GM12891 (cell line): ENCODE data around the gene MAGI3.
A peak's percentile ranks its signal among the peaks of the same experiment; 100 is the strongest.

Experiments
- DNase-seq: peaks from one replicate; pipeline ENCODE4 v3.0.0; 2011; ENCODE audit warnings: low spot score; ENCODE audit not compliant: insufficient read length
- FAIRE-seq: peaks from 2 replicates; lab custom pipeline; 2011; peaks lifted over from hg19 to GRCh38; lab: Jason Lieb, UNC
- PAX5 ChIP-seq: IDR thresholded peaks from 2 replicates; pipeline ENCODE4 v1.6.1; 2011; ENCODE audit warnings: low read length, moderate library complexity, mild to moderate bottlenecking; ENCODE audit not compliant: insufficient read depth, severe bottlenecking
- POLR2A ChIP-seq: IDR thresholded peaks from 2 replicates; pipeline ENCODE4 v1.6.1; 2011; ENCODE audit warnings: low read depth, low read length, control low read depth
- POLR2AphosphoS5 ChIP-seq: IDR thresholded peaks from 2 replicates; pipeline ENCODE4 v1.6.1; 2011; ENCODE audit warnings: low read depth, low read length, control low read depth
- POU2F2 ChIP-seq: IDR thresholded peaks from 2 replicates; pipeline ENCODE4 v1.6.1; 2011; ENCODE audit warnings: low read depth, mild to moderate bottlenecking, control low read depth, low read length, moderate library complexity
- SPI1 ChIP-seq: IDR thresholded peaks from 2 replicates; pipeline ENCODE4 v1.6.1; 2011; ENCODE audit warnings: low read depth, low read length, control low read depth
- TAF1 ChIP-seq: IDR thresholded peaks from 2 replicates; pipeline ENCODE4 v1.6.1; 2011; ENCODE audit warnings: low read depth, low read length, control low read depth

The MAGI3 gene

GRCh38 chr1:113628997-113629396 lies 238.7 kb downstream of the MAGI3 start:
- no peak for DNase-seq
- FAIRE-seq, result no peak
- TF ChIP-seq POU2F2, result no peak
- TF ChIP-seq POLR2AphosphoS5, result no peak
- TF ChIP-seq SPI1, result no peak
- no peak for TF ChIP-seq PAX5
- no peak for TF ChIP-seq TAF1
- TF ChIP-seq POLR2A, result no peak

- TF ChIP-seq TAF1 (no peak), POU2F2 (no peak), PAX5 (no peak), SPI1 (no peak), POLR2A (no peak)
- no peak for FAIRE-seq
Observed at GRCh38 chr1:113630340-113631327, 240.3 kb downstream of the MAGI3 start.

GRCh38 chr1:113641396-113641795 lies 251.1 kb downstream of the MAGI3 start:
- no peak for TF ChIP-seq TAF1
- TF ChIP-seq PAX5, result no peak
- no peak for TF ChIP-seq POU2F2
- TF ChIP-seq POLR2A, result no peak
- TF ChIP-seq POLR2AphosphoS5, result no peak
- TF ChIP-seq SPI1, result no peak
- FAIRE-seq, result no peak
- no peak for DNase-seq

More at GRCh38 chr1:113630340-113631327, 240.3 kb downstream of the MAGI3 start:
- no peak for DNase-seq

GRCh38 chr1:113647164-113647563 lies 256.8 kb downstream of the MAGI3 start:
- no peak for TF ChIP-seq POU2F2
- no peak for TF ChIP-seq POLR2A
- no peak for TF ChIP-seq PAX5
- DNase-seq, result no peak
- no peak for FAIRE-seq

- TF ChIP-seq SPI1 (no peak), PAX5 (no peak), POU2F2 (no peak), POLR2A (no peak), TAF1 (no peak), POLR2AphosphoS5 (no peak)
- DNase-seq (no peak), FAIRE-seq (no peak)
Observed at GRCh38 chr1:113648478-113648877, 258.2 kb downstream of the MAGI3 start.

GRCh38 chr1:113652771-113653170 lies 262.5 kb downstream of the MAGI3 start:
- no peak for TF ChIP-seq PAX5
- no peak for TF ChIP-seq POLR2AphosphoS5
- no peak for TF ChIP-seq TAF1
- TF ChIP-seq POU2F2, result no peak
- no peak for TF ChIP-seq POLR2A
- TF ChIP-seq SPI1, result no peak
- no peak for DNase-seq
- FAIRE-seq, result no peak

GRCh38 chr1:113653741-113654140 lies 263.4 kb downstream of the MAGI3 start:
- DNase-seq (no peak), FAIRE-seq (no peak)
- TF ChIP-seq PAX5 (no peak), POLR2A (no peak), POU2F2 (no peak), TAF1 (no peak), POLR2AphosphoS5 (no peak), SPI1 (no peak)

- DNase-seq, result no peak
- no peak for FAIRE-seq
- TF ChIP-seq POLR2A, result no peak
- TF ChIP-seq SPI1, result no peak
- TF ChIP-seq PAX5, result no peak
- TF ChIP-seq POU2F2, result no peak
- TF ChIP-seq TAF1, result no peak
- TF ChIP-seq POLR2AphosphoS5, result no peak
Observed at GRCh38 chr1:113654883-113655282, 264.6 kb downstream of the MAGI3 start.

GRCh38 chr1:113657126-113657525 lies 266.8 kb downstream of the MAGI3 start:
- peak; percentile 77 for FAIRE-seq
- no peak for DNase-seq
- TF ChIP-seq POLR2A (no peak), SPI1 (no peak), PAX5 (no peak), TAF1 (no peak), POU2F2 (no peak), POLR2AphosphoS5 (no peak)
